GM23248 (cell line): ENCODE measurements around the gene PRKCSH.

Experiments used
- EZH2 ChIP-seq: fragments of 200-600 bp; sonication (generic); IDR thresholded peaks from 2 replicates; pipeline ENCODE4 v1.6.1; 2018; ENCODE audit warnings: antibody characterized with exemption, mild to moderate bottlenecking; ENCODE audit not compliant: insufficient read depth, poor library complexity, severe bottlenecking
- EZH2phosphoT487 ChIP-seq: fragments of 200-600 bp; sonication (generic); IDR thresholded peaks from 2 replicates; pipeline ENCODE4 v1.6.1; 2018; ENCODE audit warnings: antibody characterized with exemption, moderate library complexity, mild to moderate bottlenecking, low read depth; ENCODE audit not compliant: insufficient read depth

DNA sequence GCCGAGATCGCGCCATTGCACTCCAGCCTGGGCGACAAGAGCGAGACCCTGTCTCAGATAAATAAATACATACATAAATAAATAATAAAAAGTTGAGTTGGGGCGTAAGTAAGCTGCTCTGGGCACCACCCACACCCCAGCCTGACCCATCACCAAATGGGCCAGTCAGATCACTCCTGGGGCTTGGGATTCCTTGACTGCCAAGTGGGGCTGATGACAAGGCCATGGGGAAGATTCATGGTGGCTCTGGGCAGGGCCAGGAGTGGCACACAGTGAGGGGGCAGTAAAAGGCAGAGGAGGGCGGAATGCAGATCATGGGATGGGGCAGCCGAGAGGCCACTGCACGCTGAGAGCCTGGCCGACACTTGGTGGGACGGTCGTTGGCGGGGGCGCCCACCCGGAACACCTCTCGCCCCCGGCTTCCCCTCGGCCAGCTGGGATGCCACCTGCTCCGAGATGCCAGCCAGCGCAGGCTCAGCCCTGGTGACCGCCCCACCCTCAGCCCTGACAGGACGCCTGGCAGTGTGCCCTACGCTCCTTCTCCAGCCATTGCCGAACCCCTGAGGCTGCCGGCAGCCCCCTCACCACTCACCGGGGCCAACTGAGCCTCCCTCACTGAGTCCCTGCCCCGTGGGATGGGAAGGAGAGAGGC, 59.3 kb downstream of the PRKCSH start:
- TF ChIP-seq EZH2 (no peak), EZH2phosphoT487 (no peak)
